SK-N-MC (cell line): ENCODE results near the gene PAQR7.

Source experiments
- DNase-seq: peaks from one replicate; pipeline ENCODE4 v3.0.0-alpha.2; 2011; ENCODE audit warnings: low read depth, low spot score
- H3K27ac ChIP-seq: fragments of 200-600 bp; sonication (generic); 2 replicates; pipeline ENCODE4 v1.5.1; 2016; ENCODE audit warnings: mixed run types
- H3K36me3 ChIP-seq: fragments of 200-600 bp; sonication (generic); 2 replicates; pipeline ENCODE4 v1.6.1; 2017; ENCODE audit warnings: antibody characterized with exemption, low read length, mixed read lengths; ENCODE audit not compliant: insufficient read depth
- H3K4me3 ChIP-seq: fragments of 200-600 bp; sonication (generic); 2 replicates; pipeline ENCODE4 v1.5.1; 2016
- H3K9ac ChIP-seq: fragments of 200-600 bp; sonication (generic); 2 replicates; pipeline ENCODE4 v1.8.0; 2017; ENCODE audit warnings: mixed run types, mixed read lengths; ENCODE audit not compliant: insufficient read length
- H3K9me3 ChIP-seq: fragments of 200-600 bp; sonication (generic); 2 replicates; pipeline ENCODE4 v1.6.1; 2017; ENCODE audit warnings: low read depth, mild to moderate bottlenecking, antibody characterized with exemption, low read length, moderate library complexity, mixed read lengths
- EZH2 ChIP-seq: fragments of 200-600 bp; sonication (generic); IDR thresholded peaks from one replicate; pipeline ENCODE4 v1.6.1; 2017; ENCODE audit warnings: antibody characterized with exemption
- FOXP2 ChIP-seq: optimal IDR thresholded peaks from 2 replicates; pipeline ENCODE3; 2011; ENCODE audit warnings: mild to moderate bottlenecking, moderate library complexity; ENCODE audit not compliant: insufficient read depth; ENCODE audit errors: extremely low read length, control extremely low read depth
- POLR2AphosphoS5 ChIP-seq: IDR thresholded peaks from 2 replicates; pipeline ENCODE4 v1.6.1; 2012; ENCODE audit warnings: mild to moderate bottlenecking, low read depth, low read length, borderline replicate concordance

PAQR7 gene

DNA sequence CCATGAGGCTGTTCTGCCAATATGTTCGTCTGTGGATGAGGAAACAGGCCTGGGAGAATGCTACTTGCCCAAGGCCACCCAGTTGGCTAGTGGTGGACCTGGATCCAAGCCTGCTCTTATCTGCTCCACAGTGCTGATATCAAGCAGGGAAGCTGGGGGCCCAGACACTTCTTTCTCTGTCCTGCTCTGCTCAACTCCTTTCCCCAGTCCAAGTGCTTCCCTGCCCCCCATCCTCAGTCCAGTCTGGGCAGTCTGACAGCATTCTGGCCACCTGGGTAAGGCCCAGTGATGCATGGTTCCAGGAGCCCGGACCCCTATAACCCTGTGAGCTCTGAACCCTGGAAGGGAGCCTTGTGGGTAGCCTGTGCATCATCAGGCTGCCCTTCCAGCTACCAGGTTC lies 4.2 kb upstream of the PAQR7 start:
- Histone ChIP-seq H3K9me3 (no peaks in the 10 kb centered on the region), H3K9ac (no peak overlapping the region), H3K36me3 (no peaks in the 10 kb centered on the region), H3K4me3 (no peak overlapping the region), H3K27ac (no peak overlapping the region)
- no peak for DNase-seq
- TF ChIP-seq FOXP2 (no peak), EZH2 (no peak), POLR2AphosphoS5 (no peak)

DNA sequence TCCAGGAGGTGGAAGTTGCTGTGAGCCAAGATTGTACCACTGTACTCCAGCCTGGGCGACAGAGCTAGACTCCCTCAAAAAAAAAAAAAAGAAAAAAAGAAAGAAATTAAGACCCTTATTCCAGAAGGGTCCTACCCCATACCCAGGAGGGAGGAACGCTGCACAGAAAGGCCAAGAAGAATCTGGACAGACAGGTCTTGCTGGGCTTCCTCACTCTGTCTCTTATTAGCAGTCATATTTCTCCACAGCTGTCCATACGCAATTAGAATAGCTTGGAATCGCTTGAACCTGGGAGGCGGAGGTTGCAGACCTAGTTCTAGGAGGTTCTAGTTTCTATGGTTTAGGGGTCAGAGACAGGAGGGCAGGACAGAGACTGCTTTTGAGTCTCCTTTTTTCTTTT lies 3.2 kb upstream of the PAQR7 start:
- no peak for DNase-seq
- H3K9ac ChIP-seq, result no peak overlapping the region
- no peaks in the 10 kb centered on the region for H3K36me3 ChIP-seq
- TF ChIP-seq EZH2 (no peak), FOXP2 (no peak), POLR2AphosphoS5 (no peak)
- no peak overlapping the region for H3K4me3 ChIP-seq
- no peak overlapping the region for H3K27ac ChIP-seq
- H3K9me3 ChIP-seq, result no peaks in the 10 kb centered on the region

DNA sequence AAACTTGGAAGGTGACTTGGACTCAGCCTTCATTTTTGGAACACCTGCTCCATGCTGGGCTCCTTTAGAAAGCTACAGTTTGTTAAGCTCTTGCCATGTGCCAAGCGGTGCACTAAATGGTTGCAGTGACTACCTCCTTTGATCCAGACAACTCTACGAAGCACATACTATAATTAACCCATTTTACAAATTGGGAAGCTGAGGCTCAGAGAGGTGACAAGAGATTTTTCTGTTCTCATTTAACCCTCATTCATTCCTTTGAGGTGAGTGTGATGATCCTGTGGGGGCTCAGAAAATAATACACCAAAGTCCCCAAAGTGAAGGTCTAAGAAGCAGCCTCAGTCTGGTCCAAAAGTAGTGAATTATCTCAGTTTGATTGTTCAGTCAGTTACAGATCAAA lies 1.6 kb upstream of the PAQR7 start:
- Histone ChIP-seq H3K4me3 (no peak overlapping the region), H3K36me3 (no peaks in the 10 kb centered on the region), H3K27ac (no peak overlapping the region), H3K9ac (no peak overlapping the region), H3K9me3 (no peaks in the 10 kb centered on the region)
- TF ChIP-seq POLR2AphosphoS5, result no peak
- no peak for TF ChIP-seq EZH2
- no peak for TF ChIP-seq FOXP2
- DNase-seq, result no peak

DNA sequence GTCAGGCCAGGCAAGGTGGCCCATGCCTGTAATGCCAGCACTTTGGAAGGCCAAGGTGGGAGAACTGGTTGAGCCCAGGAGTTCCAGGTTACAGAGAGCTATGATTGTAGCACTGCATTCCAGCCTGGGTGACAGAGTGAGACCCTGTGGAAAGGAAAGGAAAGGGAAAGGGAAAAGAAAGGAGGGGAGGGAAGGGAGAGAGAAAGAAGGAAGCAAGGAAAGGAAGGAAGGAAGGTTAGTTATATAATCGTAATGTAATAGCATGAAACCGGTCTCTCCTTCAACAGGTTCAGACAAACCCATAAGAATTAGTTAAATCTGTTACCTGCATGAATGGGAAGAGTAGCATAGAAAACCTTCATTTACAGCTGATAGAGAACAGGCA lies 1.2 kb upstream of the PAQR7 start:
- Histone ChIP-seq H3K36me3 (no peaks in the 10 kb centered on the region), H3K4me3 (no peak overlapping the region), H3K9me3 (no peaks in the 10 kb centered on the region), H3K27ac (no peak overlapping the region), H3K9ac (no peak overlapping the region)
- TF ChIP-seq EZH2 (no peak), FOXP2 (no peak), POLR2AphosphoS5 (no peak)
- DNase-seq, result no peak

DNA sequence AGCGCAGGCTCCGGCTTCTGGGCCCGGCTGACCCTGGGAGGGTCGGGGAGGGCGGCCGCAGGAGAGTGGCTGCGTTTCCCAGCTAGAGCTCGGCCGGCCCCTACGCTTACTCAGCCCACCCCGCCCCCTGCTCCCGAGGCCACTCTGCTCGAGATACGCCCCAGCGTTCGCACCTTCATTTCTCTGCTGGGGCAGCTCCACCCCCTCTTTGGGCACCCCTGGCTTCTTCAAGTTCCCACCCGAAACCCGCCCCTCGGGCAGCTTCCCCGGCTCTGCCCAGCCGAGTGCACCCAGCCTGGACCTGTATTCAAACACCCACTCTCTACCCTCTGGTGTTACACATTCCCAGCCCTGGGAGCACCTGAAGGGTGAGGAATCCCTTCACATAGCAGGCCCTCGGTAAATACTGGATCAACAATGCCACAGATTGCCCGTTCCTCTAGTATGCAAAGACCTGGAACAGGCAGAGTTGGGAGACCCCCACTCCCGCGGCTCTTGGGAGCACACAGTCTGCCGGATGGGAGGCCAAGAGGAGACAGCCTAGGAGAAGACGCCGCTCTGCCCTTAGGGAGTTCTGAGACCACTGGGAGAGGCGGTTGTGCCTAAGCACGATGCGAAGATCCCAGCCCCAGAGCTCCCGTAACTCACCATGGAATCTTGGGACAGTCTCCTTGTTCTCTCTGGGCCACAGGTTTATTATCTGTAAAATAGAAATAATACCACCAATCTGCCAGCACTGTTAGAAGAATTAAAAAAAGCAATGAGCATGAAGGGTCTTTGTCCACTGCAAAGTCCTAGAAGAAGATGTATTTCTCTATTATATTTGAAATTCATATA lies 566 bp upstream of the PAQR7 start:
- H3K9ac ChIP-seq, result no peak overlapping the region
- TF ChIP-seq EZH2, result no peak
- no peak for TF ChIP-seq POLR2AphosphoS5
- TF ChIP-seq FOXP2, result no peak

DNA sequence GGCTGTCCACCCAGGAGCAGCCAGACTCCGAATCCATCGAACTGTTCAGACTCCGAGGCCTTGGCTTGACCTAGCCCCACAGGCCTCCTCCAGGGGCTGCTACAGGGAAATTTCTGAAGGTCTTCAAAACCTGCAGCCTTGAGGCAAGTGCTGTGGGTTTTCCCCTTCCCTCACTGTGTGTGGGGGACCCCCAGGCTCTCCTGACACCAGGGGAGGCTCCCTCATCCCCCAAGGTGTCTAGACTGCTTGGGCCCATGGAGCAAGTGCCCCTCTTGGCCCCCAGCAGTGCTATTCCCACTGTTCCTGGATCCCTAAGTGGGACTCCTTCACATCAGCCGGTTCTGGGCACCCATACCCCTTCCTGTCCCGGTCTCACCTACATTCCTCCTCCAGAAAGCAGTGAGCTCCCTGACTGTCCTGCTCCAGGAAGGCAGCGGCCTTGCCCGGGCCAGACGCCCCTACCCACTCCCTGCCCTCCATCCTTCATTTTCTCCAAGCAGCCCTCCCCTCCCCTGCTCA lies 814 bp downstream of the PAQR7 start:
- Histone ChIP-seq H3K9ac (no peak overlapping the region), H3K9me3 (no peaks in the 10 kb centered on the region), H3K4me3 (no peak overlapping the region), H3K27ac (no peak overlapping the region), H3K36me3 (no peaks in the 10 kb centered on the region)
- DNase-seq, result no peak
- TF ChIP-seq POLR2AphosphoS5 (no peak), FOXP2 (no peak), EZH2 (no peak)

More for the DNA sequence above, 566 bp upstream of the PAQR7 start:
- H3K36me3 ChIP-seq, result no peaks in the 10 kb centered on the region
- no peak for DNase-seq
- H3K27ac ChIP-seq, result no peak overlapping the region
- no peaks in the 10 kb centered on the region for H3K9me3 ChIP-seq
- H3K4me3 ChIP-seq, result no peak overlapping the region

DNA sequence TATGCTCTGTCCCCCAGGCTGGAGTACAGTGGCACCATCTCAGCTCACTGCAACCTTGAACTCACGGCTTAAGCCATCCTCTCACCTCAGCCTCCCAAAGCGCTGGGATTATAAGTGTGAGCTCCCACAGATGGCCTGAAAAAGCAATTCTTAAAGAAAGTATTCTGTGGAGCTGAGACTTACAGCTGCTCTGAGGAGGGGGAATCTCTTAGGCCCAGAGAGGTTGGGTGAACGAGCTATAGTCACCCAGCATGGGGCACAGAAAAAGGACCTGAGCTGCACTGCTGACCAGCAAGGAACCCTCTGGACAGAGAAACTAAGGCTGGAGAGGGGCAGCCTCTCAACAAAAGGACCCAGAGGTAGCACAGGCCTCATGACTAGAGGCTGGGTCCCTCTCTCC lies 1.3 kb downstream of the PAQR7 start:
- TF ChIP-seq FOXP2 (no peak), EZH2 (no peak), POLR2AphosphoS5 (no peak)
- no peaks in the 10 kb centered on the region for H3K36me3 ChIP-seq
- DNase-seq, result no peak
- H3K4me3 ChIP-seq, result no peak overlapping the region
- no peaks in the 10 kb centered on the region for H3K9me3 ChIP-seq
- H3K9ac ChIP-seq, result no peak overlapping the region
- H3K27ac ChIP-seq, result no peak overlapping the region

DNA sequence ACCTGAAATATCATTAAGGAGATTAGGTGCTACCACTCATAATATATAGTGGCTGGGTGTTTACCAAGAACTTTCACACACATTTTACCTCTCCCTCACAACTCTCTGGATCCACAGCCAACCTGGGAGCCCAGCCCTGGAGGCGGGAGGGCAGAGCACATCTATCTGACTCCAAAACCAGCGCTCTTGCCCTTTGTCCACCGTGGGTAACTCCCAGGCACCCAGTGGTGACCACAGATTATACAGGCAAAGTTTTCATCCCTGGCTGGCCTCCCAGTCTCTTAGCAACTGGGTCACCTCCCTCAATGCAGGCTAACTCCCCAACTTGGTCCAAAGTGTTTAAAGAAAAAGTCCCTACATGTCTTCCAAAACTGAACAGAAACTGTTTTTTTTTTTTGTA lies 2.4 kb downstream of the PAQR7 start:
- no peak for TF ChIP-seq FOXP2
- TF ChIP-seq POLR2AphosphoS5, result no peak
- no peak for TF ChIP-seq EZH2
- Histone ChIP-seq H3K9me3 (no peaks in the 10 kb centered on the region), H3K9ac (no peak overlapping the region), H3K36me3 (no peaks in the 10 kb centered on the region), H3K4me3 (no peak overlapping the region), H3K27ac (no peak overlapping the region)
- DNase-seq, result no peak
